NCI-H748 (cell line): ENCODE measurements around the gene ZNF610.
A peak's percentile ranks its signal among the peaks of the same experiment; 100 is the strongest.
"Not testable (repeated sequence)": the region's sequence is repeated elsewhere in the genome, so short reads cannot be mapped to it uniquely, and the experiment has no call there.

ENCODE experiments used
- DNase-seq: peaks from one replicate; lab custom pipeline; 2025; ENCODE audit not compliant: unreplicated experiment; lab: John Stamatoyannopoulos, UW

ZNF610 gene

GRCh38 chr19:52336117-52336790, at the start of gene ZNF610:
TSS of gene ZNF610 (plus strand) at chr19:52336243. CDS start at chr19:52349173, 12,930 bp downstream.
- peak; percentile 91 for DNase-seq

GRCh38 chr19:52286256-52286655, 49.8 kb upstream of the ZNF610 start:
- no peak for DNase-seq

DNA sequence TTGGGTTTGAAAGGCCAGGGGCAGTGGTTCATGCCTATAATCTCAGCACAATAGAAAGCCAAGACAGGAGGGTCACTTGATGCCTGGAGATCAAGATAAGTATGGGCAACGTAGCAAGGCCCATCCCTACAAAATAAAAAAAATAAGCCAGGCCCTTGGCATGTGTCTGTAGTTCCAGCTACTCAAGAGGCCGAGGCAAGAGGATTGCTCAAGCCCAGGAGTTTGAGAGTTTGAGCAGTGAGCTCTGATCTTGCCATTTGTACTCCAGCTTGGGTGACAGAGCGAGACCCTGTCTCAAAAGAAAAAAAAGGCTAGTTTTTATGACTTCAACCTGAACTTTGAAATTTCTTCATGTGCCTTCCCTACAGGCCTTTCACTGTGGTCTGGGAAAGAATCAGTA, 44.3 kb upstream of the ZNF610 start:
- no peak for DNase-seq

- not testable (repeated sequence) for DNase-seq
Observed at GRCh38 chr19:52292946-52293345, 43.1 kb upstream of the ZNF610 start.

DNA sequence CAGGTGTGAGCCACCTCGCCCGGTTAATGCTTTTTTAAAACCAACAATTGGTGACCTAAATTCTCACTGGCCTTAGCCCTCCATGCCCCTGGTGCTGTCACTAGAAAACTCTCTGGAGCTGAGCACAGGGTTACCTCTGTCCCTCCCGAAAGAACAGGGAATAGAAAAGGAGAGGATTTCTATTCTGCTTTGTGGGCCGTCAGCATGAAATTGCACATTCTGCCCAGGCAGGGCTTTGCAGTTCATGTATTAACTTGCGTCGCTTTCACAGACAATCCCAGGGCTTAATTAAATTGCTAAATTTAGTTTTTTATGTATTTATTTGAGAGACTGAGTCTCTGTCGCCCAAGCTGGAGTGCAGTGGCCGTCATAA, 39.7 kb upstream of the ZNF610 start:
- DNase-seq, result no peak

DNA sequence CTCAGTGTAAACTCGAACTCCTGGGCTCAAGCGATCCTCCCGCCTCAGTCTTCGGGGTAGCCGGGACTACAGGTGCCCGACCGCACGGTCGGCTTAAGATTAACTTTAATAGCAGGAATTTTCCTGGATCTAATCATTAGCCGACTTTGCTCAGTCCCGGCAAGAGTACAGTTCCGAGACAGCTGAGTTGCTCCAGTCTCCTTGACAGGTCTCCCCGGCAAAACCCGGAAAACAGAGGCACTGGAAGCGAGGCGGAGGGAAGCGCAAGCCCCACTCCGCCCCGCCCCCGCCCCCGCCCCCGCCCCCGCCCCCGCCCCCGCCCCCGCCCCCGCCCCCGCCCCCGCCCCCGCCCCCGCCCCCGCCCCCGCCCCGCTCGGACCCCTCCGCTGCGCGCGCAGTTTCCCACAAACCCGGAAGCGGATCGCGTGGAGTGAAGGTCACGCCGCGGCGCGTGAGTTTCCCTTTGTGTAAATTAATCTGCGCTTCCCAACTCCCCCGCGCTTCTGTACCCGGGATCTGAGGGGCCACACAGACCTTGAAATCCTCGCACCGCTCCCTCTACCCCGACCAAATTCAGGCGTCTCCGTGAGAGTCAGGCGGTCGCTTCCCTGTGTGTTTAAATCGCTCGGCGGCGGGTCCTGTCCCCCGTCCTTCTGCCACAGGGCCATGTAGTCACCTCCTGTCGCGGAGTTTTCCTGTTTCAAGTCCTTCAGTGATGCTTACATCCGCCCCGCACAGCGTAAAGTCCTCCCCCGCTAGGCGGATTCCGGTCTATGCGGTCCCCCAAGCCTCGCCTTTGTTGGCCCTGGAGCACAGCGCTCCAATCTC, 39.1 kb upstream of the ZNF610 start, which contains the start of gene ZNF480:
TSS of gene ZNF480 (plus strand) at position 397 of the 828 bp plus-strand sequence. CDS start 3,244 bp downstream, outside the sequence.
- DNase-seq, result peak; percentile 93

GRCh38 chr19:52297601-52298364, 38.3 kb upstream of the ZNF610 start:
- no peak for DNase-seq

DNA sequence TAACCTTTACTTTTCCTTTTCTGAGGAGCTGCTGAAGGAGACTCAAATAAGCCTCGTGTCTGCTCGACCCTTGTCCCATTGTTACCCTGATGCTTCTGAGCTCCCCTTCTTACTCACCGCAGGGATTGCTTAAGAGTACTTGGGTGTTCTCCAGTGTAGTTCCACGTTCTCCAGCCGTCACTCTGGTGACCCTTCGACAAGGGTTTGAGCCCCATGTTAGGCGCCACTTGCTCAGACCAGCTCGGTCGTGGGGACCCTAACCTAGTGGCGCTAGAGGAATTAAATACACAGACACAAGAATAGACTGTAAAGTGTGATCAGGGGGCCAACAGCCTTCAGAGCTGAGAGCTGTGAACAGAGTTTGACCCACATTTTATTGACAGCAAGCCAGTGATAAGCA, 28.8 kb upstream of the ZNF610 start:
- peak; percentile 37 for DNase-seq

DNA sequence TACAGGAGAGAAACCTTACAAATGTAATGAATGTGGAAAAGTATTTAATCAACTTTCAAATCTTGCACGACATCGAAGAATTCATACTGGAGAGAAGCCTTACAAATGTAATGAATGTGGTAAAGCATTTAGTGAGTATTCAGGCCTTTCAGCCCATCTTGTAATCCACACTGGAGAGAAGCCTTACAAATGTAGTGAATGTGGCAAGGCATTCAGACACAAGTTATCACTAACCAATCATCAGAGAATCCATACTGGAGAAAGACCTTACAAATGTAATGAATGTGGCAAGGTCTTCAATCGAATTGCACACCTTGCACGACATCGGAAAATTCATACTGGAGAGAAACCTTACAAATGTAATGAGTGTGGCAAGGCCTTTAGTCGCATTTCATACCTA, 13.6 kb upstream of the ZNF610 start:
- no peak for DNase-seq

DNA sequence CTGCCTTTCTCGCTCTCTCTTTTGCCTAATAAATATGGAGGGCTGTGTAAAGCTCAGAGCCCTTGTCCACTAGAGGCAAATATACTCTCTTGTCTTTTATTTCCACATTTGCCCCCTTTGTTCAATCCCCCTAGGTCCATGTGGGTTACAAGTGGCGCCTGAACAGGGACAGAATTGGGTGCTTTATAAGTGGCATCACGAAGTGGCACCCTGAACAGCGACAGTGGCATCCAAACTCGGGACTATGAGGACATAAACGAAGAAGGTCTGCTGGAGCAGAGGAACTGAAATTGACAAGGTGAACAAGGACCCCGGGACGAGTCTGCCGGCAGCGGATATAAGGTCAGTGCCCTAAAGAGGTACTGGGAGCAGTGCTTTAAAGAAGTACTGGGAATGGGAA, 4.3 kb upstream of the ZNF610 start:
- DNase-seq, result no peak

DNA sequence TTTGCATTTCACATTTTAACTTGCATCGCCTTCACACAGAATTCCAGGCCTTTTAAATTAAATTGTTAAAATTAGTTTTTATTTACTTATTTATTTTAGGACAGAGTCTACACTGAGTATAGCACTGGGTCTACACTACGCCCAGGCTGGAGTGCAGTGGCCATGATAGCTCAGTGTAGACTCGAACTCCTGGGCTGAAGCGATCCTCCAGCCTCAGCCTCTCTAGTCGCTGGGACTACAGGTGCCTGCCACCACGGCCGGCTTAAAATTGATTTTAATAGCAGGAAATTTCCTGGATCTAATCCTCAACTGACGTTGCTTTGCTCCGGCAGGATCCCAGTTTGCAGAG, 301 bp upstream of the ZNF610 start:
- DNase-seq, result no peak

- DNase-seq, result peak; percentile 26
Observed at GRCh38 chr19:52336791-52337381, 843 bp downstream of the ZNF610 start.

GRCh38 chr19:52339022-52339421, 3.0 kb downstream of the ZNF610 start:
- not testable (repeated sequence) for DNase-seq

DNA sequence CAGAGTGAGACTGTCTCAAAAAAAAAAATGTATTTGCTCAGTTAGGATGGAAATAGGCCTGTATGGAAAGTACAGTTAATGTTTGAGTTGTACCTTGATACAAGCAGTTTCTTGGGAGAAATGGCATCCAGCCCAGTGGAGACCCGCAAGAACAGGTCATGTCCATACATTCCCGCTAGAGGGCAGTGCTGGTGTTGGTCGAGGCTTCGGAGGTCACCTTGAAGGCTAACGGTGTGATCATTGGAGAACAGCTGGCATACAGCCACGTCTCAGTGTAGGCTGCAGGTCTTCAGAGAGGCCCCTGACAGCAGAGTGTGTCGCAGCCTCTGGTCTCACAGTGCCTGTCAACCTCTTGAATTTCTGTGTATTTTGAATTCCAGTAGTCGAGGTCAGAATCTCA, 7.5 kb downstream of the ZNF610 start:
- DNase-seq, result peak; percentile 86

DNA sequence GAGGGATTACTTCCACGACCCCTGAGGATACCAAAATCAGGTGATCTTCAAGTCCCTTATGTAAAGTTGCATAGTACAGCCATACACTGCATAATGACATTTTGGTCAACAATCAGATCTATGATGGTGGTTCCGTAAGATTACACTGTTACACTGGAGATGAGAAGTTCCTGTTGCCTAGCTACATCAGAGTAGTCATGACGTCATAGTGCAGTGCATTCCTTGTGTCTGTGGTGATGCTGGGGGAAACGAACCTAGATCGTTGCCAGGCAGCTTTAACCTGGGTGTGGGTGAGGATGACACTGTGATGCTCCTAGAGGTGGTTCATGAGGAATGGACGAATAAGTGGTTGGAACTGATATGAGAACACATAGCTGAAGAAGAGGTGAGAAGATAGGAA, 9.1 kb downstream of the ZNF610 start:
- peak; percentile 47 for DNase-seq

DNA sequence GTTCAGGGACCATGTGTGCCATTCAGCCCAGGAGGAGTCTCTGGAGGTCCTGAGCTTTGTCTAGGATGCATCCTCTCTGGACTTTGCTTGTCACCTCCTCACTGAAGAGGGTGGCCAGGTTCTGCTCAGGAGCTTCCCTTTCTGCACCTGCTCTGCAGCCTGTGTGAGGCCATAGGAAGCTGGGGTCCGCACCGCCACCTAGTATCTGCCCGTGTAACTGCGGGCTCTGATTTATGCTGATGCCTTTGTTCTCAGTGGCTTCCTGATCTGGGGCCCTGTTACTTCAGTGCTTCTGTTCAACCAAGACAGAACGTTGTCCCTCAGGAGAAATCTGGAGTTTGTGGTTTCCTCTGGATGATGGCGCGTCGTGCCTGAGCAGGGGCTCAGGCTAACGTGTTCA, 15.5 kb downstream of the ZNF610 start:
- peak; percentile 22 for DNase-seq

- no peak for DNase-seq
Observed at GRCh38 chr19:52366414-52366824, 30.4 kb downstream of the ZNF610 start.

- DNase-seq, result peak; percentile 98
Observed at GRCh38 chr19:52369559-52370340, 33.7 kb downstream of the ZNF610 start, which contains the start of gene ZNF880. TSS of gene ZNF880 (plus strand) at chr19:52369923. CDS start at chr19:52369966, 43 bp downstream.

- DNase-seq, result no peak
Observed at GRCh38 chr19:52370341-52370710, 34.3 kb downstream of the ZNF610 start.

DNA sequence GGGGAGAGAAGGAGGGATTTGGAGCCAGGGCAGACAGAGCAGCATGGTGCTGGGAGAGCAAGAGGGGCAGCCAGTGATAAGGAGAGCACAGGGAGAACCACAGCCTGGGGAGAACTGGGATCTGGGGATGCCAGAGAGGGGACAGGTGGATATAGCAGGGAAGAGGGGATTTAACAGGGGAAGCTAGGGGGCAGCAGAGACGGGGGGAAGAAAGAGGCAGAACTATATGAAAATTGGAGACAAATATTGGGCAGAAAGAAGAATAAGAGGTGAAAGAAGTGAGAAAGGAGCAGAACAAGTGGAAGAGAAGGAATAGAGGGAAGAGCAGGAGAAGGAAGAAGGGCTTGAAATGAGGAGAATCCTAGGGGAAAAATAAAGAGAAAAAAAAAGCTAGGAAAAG, 55.1 kb downstream of the ZNF610 start:
- DNase-seq, result peak; percentile 22
